CD4-positive, alpha-beta T cell treated with Interleukin-21 for 1 hour (primary cell): ENCODE data around the gene OVCA2.

Experiments
- DNase-seq: peaks from one replicate; pipeline ENCODE4 v3.0.0-alpha.2; 2020

The OVCA2 gene

GRCh38 chr17:2034806-2035540, 6.8 kb upstream of the OVCA2 start:
- no peak for DNase-seq

DNA sequence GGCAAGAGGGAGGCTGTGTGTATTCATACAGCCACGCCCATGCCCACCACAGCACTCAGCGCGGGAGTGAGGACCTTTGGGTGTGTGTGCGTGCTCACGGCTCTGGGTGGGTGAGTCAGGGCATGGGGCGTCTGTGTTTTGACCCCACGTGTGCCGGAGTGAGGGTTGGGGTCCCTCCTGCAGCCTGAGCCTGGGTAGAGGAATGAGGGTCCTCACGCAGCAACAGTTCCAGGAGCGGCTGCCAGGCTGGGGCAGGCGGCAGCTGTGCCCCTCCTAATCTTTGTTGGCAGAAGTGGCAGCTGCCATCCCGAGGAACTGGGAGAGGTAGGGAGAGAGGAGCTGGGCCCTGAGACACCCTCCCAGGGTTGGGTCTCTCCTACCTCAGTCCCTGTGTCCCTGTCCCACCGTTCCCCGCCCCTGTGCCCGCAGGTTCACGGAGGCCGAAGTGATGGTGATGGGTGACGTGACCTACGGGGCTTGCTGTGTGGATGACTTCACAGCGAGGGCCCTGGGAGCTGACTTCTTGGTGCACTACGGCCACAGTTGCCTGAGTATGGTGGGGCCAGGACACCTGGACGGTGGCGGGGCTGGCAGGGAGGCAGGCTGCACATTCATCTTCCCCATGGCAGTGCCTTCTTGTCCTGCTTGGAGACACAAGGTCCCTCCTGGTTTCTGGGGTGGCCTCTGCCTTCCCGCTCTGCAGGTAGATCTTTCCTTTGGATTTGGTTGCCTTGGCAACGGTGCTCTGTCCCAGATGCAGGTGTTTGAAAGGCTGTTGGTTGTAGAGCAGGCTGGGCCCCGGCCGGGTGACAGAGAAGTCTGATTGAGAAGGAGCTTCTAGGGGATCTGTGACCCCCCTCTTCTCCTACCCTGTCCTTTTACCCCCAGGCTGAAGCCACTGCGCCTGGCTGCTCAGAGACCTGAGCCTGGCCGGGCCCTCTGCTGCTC, 6.0 kb upstream of the OVCA2 start:
- DNase-seq = no peak

GRCh38 chr17:2037155-2037554, 4.7 kb upstream of the OVCA2 start:
- DNase-seq = no peak

- no peak for DNase-seq
Observed at GRCh38 chr17:2040219-2040827, 1.5 kb upstream of the OVCA2 start.

- no peak for DNase-seq
Observed at GRCh38 chr17:2040942-2041560, 771 bp upstream of the OVCA2 start.

DNA sequence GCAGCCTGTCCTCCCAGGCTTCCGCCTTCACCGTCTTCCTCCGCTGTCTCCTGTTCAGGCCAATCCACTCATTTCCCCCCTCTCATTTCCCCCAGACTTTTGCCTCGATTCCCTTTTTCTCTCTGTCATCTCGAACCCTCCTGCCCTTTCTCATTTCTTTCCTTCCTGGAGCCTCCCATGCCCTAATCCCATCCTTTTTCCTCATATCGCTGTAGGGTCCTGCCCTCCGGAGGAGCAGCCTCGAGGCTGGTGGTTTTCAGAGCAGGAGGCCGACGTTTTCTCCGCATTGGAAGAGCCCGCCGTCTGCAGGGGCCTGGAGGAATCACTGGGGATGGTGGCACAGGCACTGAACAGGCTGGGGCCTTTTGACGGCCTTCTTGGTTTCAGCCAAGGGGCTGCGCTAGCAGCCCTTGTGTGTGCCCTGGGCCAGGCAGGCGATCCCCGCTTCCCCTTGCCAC, 597 bp downstream of the OVCA2 start:
- no peak for DNase-seq

DNA sequence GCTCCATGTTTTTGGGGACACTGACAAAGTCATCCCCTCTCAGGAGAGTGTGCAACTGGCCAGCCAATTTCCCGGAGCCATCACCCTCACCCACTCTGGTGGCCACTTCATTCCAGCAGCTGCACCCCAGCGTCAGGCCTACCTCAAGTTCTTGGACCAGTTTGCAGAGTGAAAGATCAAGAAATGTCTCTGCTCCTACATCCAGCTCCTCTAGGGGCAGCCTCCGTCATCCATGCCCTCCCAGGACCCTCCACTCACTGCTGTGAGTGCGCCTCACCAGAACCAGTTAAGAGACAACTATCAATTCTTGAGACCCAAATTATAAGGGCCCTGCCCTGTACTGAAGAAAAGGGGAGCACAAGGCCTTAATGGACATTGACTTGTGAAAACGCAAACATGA, 1.1 kb downstream of the OVCA2 start:
- no peak for DNase-seq

GRCh38 chr17:2043785-2044184, 2.0 kb downstream of the OVCA2 start:
- DNase-seq = no peak

DNA sequence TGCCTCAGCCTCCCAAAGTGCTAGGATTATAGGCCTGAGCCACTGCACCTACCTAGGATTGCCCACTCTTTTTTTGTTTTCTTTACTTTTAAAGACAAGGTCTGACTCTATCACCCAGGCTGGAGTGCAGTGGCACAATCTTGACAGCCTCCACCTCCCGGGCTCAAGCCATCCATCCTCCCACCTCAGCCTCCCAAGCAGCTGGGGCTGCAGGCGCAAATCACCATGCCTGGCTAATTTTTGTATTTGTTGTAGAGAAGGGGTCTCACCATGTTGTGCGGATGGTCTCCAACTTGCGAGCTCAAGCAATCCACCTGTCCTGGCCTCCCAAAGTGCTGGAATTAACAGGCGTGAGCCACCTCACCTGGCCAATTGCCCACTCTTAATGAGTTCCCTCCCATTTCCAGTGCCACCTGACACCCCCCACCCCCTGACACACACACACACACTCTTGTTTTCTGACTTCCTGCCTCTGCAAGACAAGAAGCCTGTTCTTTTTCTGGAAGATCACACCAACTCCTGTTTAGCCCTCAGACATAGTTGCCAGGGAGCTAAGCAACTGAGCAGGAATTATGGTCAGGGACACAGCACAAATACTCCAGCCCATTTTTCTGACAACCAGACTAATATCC, 2.6 kb downstream of the OVCA2 start:
- DNase-seq = no peak

- DNase-seq = no peak
Observed at GRCh38 chr17:2047590-2047989, 5.8 kb downstream of the OVCA2 start.

DNA sequence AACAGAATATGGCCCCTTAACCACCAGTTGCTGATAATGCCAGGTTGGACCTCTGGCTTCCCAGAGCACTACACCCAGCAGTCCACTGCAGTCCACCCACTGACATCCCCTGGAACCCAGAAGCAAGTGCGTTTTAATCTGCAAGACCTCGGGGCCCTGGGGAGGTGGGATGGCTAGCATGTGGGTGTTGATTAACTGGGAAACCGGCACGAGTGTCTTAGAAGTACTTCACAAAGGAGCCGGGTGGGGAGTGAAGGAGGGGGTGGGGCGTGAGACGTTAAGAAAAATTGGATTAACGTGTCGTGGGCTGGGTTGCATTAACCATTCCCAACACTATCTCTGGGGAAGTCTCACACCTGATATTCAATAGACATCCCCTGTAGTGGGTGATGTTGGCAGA, 7.0 kb downstream of the OVCA2 start:
- DNase-seq = no peak

DNA sequence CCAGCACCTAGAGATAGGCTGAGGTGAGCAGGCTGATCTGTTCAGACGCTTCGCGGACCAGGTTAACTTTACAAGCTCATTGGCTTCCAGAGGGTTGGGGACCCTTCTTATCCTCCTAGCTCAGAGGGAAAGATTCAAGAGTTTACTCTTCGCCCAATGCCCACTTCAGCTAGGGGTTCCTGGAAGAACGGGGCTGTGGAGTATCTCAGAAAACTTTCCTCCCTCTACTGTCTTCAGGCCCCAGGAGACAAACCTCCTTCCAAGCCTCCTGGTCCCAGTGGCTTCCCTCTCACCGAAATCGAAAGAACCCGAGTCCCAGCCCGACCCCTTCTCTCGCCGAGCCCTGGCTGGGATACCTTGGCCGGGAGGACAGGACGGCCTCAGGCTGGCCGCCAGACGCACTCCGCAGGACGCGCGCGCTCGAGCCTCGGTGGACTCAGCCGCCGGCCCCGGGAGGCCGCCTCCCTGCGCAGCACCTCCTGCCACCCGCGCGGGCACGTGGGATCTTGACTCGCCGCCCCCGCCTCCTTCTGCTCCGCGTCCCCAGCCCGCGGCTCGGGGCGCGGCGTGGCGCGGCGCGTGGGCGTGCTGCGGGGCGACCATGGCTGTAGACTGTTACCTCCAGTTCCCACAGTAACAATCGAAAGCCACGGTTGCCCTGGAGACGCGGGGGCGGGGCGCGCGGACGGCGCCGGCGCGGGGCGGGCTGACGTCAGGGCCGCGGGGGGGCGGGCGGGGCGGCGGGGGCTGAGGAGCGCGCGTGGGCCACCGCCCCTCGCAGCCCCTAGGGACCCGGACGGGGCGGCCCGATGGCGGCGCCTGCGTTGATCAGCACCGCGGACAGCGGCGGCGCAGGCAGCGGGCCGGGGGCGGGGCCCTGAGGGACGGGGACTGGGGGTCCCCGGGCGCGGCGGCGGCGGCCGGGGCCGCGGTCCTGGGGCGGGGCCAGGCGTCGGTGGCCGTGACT, 7.8 kb downstream of the OVCA2 start:
- peak; percentile 94 for DNase-seq

DNA sequence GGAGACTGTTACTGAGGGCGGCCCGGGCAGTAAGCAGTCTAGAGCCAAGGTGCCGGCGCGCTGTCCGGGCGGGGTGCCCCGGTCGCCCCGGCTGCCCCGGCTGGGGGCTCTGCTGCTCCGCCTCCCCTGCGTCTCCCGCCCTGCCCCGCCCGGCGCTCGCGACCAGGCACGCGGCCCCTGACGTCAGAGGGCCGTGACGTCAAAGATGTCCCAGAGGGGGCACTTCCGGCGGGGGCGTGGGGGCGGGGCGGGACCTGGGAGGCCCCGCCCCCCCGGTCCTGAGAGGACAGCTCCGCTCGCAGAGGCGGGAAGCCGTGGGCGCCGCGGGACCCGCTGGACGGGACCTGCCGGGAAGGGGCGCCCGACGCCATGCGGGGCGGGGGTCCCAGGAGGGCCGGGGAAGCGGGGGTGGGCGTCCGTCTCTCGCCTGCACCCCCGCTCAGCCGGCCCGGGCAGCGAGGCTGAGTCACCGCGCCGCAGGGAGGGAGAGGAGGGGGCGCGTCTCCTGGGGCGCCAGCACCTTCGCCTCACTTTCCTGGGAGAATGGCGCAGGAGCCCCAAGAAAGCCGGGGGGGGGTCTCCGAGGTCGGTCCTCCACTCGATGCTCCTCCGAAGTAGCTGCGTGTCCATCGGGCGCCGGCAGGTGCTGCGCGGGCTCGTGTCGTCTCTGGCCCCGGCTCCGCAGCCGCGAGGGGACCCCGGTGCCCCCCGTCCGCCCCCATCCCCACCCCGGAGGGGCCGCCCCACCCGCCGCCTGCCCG, 8.7 kb downstream of the OVCA2 start:
- DNase-seq = peak; percentile 85

DNA sequence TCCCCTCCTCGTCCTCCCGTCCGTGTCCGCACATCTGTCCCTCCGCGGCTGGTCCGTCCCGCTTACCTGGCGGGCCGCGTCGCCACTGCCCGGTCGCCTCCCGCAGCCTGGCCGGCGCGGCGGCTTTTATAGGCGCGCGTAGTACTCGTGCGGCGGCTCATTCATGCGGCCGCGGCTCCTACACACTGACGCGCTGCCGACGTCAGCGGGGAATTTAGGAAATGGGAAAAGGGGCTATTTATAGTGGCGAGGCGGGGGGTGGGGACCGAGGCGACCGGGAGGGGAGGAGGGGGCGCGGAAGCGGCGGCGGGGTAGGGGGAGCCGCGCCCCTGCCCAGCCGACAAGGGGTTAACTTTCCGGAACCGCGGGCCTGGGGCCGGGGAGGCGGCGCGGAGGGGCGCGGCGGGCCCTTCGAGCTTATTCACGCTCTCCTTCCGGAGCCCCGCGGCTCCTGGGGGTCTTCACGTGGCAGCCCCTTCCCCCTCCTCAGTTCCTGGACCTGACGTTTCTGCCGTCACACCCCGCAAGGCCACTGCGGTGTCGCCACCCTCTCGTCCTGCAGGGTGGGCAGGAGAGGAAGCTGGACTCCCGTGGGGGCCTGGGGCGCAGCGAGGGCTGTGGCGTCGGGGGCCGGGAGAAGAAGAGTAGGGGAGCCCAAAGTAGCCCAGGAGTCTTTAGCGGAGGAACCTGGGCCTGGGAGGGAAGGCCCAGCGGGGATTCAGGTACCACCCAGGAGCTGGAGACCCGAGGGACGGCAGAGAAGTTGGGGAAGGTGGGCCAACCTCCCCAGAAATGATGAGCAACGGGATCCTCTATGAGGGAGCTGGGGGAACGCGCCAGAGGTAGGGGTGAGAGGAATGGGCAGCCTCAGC, 9.5 kb downstream of the OVCA2 start:
- DNase-seq = peak; percentile 32

DNA sequence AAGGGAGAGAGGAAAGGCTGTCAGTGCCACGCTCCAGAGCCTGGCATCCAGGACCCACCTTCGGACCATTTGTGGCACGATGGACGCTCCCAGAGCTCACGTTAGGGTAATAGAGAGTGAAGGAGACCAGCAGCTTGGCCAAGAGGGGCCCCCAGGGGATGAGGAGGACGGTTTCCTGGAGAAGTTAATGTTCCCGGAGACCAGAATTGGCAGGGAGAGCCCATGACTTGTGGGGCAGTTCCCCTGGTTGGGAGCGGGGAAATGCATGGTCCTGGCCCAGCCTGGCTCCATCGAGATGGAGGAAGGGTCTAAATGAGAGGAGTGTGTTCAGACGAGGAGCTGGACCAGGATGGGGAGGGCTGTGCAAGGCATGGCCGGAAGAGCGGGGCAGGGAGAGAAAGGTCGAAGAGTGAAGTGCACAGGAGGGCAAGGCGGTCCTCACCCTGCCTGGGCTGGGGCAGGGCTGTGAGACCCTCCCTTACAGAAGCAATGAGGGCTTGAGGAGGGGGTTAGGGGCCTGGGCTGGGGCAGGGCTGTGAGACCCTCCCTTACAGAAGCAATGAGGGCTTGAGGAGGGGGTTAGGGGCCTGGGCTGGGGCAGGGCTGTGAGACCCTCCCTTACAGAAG, 10.2 kb downstream of the OVCA2 start:
- DNase-seq = no peak

DNA sequence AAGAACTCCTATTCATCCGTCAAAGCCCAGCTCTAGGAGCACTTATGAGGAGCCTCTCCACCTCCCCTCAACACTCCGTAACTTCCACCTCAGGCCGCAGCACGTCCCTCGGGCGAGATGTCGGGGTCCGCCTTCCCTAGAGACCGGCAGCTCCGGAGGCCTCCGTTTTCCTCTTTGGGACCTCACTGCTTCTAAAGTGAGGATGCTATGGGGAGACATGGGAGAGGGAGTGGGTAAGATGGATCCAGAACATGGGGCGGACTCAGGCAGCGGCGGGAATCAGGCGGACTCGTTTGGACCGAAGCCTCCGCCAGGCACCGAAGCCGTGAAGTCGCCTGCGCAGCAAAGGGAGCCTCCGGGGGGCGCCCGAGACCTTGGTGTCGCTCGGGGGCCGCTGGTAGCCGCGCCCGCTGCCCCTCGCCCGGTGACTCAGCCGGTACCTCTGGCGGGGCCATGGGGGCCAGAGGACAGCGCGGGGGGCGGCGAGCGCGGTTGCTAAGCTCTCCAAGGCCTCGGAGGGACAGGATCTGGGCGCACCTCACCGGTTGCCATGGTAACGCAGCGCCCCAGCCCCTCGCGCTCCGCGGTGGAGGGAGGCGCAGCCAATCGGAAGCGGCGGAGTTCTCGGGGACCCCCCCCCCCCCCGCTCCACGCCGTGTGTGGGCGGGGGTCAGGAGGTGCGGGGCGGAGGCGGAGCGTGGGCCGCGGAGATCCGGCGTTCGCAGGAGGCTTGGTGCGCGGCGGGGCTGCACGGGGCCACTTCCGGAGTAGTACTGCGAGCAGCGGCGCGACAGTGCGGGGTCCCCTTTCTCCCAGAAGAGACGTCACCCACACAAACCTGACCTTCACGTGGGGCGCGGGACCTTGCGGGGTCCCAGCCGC, 11.8 kb downstream of the OVCA2 start:
- DNase-seq = peak; percentile 88

- DNase-seq = peak; percentile 59
Observed at GRCh38 chr17:2054262-2054511, 12.4 kb downstream of the OVCA2 start.
